Measurements from ENCODE around the gene ALDH3A1. TPM values are rescaled to one million over a fixed set of nuclear protein-coding genes. Genes with fewer than 3 reads are reported as not detected.
A peak's percentile ranks its signal among the peaks of the same experiment; 100 is the strongest.

ALDH3A1 gene
- total and polyA plus RNA-seq, 12 donors, result 0.09 to 4.0 (median 1.1) TPM; not detected in 1

DNA sequence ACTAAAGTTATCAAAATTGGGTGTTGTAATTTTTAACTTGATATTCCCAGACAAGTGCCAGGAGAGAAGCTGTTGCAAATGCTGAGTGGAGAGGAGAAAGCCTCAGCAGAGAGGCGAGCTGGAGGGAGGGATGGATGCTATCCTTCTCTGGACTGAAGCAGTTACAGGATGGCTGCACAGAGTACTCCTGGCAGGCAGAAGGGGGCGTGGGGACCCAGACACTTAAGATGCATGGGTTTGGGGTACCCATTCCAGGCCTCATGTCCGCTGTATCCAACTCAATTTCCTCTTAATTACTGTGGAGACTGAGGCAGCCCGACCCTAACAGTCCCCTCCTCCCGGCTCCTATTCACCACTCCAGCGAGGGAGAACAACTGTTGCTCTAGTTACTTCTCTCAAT is 25.4 kb upstream of the ALDH3A1 start:
- Histone ChIP-seq H3K4me1 (replicated peaks in 1 of 2) (no peaks in the 10 kb centered on the region), H3K36me3 (replicated peaks in 1 of 2) (peaks cover 0 to 23% of the 10 kb centered on the region in 2 donors), H3K4me3 (no peak overlapping the region), H3K9me3 (replicated peaks in 1 of 3) (no peaks in the 10 kb centered on the region), H3K27me3 (no peaks in the 10 kb centered on the region), H3K27ac (no peak overlapping the region)
- intact Hi-C loops (cut with DNase I), result no loop called here
- WGBS, 4 donors, result 90 to 95% (median 94%) methylated on average over 6 of the region's 6 CpGs
- no peak for DNase-seq
- TF ChIP-seq, protein P1, sequence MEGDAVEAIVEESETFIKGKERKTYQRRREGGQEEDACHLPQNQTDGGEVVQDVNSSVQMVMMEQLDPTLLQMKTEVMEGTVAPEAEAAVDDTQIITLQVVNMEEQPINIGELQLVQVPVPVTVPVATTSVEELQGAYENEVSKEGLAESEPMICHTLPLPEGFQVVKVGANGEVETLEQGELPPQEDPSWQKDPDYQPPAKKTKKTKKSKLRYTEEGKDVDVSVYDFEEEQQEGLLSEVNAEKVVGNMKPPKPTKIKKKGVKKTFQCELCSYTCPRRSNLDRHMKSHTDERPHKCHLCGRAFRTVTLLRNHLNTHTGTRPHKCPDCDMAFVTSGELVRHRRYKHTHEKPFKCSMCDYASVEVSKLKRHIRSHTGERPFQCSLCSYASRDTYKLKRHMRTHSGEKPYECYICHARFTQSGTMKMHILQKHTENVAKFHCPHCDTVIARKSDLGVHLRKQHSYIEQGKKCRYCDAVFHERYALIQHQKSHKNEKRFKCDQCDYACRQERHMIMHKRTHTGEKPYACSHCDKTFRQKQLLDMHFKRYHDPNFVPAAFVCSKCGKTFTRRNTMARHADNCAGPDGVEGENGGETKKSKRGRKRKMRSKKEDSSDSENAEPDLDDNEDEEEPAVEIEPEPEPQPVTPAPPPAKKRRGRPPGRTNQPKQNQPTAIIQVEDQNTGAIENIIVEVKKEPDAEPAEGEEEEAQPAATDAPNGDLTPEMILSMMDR (IDR thresholded peaks at IDR 0.05), result no peak
- no peak for TF ChIP-seq POLR2A (IDR thresholded peaks at IDR 0.05)

DNA sequence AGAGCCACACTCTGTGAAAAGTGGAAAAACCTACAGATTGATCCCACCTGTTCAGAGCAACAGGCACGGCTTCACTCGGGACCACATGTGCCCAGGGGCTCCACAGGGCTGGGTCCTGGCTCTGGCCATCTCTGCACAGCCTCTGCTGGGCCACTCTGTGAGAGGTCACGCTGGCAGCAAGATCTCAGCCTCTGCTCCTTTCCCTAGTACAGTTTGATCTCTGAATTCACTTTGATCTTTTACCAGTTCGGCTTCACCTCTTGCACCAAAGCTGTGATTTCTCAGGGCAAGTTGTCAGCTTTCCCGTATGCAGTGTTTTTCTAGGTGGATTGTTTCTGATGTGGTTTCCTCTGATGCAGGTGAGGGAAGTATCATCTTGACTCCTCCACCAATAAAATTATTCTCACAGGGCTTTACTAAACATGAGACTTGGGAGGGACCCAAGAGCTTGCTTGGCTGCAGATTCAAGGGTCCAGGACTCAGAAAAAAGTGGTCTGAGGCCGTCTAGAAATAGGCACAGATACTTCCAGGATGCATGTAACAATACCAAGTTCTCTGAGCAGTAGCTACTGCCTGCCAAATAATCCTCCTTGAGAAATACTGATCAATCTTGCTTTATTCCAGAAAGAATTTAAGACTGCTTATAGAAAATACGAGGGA is 24.0 kb upstream of the ALDH3A1 start:
- H3K27me3 ChIP-seq, result no peaks in the 10 kb centered on the region
- 66 to 75% (median 72%) methylated on average over 5 to 7 of the region's 7 CpGs for WGBS, 4 donors
- no peak overlapping the region for H3K27ac ChIP-seq
- H3K4me1 ChIP-seq (replicated peaks in 1 of 2), result no peaks in the 10 kb centered on the region
- TF ChIP-seq, protein P1 (IDR thresholded peaks at IDR 0.05), result no peak
- TF ChIP-seq POLR2A (IDR thresholded peaks at IDR 0.05), result no peak
- no peak for DNase-seq
- intact Hi-C loops (cut with DNase I), result no loop called here
- H3K9me3 ChIP-seq (replicated peaks in 1 of 3), result no peaks in the 10 kb centered on the region
- H3K4me3 ChIP-seq, result no peak overlapping the region
- peaks cover 0 to 17% of the 10 kb centered on the region in 2 donors for H3K36me3 ChIP-seq (replicated peaks in 1 of 2)

DNA sequence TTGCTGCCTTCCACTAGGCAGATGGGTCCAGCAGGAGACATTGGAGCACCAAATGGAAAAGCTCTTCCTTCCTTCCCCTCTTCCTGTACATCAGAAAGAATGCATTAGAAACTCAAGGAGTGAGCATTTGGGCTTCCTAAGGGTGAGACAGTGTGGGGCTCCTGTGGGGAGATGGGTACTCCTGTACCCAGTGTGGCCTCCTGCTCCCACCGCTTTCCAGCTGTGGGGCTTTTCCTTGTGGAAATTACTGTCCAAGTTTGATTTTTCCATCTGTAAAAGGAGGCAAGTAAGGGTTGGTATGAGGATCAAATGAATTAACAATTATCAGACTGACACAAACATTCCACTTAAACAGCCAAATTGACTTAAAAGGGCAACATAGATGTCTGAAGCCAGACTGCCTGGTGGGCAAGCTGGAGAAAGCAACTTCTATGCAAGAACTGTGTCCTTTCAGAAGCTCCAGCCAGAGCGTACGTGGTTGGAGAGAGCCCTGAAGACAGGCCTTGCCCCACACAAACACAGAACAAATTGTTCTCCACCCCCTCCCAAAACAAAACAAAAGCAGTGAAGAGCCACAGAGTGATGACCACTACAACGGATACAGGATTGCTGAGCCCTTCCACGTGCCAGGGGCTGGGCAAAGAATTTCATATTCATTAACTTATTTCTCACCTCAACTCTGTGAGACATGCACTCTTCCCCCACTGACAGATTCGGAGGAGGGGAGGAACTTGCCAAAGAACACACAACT is 23.1 kb upstream of the ALDH3A1 start:
- H3K27me3 ChIP-seq, result no peaks in the 10 kb centered on the region
- no peaks in the 10 kb centered on the region for H3K9me3 ChIP-seq (replicated peaks in 1 of 3)
- peaks cover 0 to 7% of the 10 kb centered on the region in 2 donors for H3K36me3 ChIP-seq (replicated peaks in 1 of 2)
- H3K4me1 ChIP-seq (replicated peaks in 1 of 2), result no peaks in the 10 kb centered on the region
- 82 to 95% (median 91%) methylated on average over 6 of the region's 6 CpGs for WGBS, 4 donors
- H3K27ac ChIP-seq, result peak overlapping the region in 1 of 5 donors; percentile 44
- H3K4me3 ChIP-seq, result no peak overlapping the region
- TF ChIP-seq, protein P1 (IDR thresholded peaks at IDR 0.05), result no peak
- TF ChIP-seq POLR2A (IDR thresholded peaks at IDR 0.05), result no peak
- peak in 1 of 7 donors; percentile 39 for DNase-seq
- intact Hi-C loops (cut with DNase I), result no loop called here

DNA sequence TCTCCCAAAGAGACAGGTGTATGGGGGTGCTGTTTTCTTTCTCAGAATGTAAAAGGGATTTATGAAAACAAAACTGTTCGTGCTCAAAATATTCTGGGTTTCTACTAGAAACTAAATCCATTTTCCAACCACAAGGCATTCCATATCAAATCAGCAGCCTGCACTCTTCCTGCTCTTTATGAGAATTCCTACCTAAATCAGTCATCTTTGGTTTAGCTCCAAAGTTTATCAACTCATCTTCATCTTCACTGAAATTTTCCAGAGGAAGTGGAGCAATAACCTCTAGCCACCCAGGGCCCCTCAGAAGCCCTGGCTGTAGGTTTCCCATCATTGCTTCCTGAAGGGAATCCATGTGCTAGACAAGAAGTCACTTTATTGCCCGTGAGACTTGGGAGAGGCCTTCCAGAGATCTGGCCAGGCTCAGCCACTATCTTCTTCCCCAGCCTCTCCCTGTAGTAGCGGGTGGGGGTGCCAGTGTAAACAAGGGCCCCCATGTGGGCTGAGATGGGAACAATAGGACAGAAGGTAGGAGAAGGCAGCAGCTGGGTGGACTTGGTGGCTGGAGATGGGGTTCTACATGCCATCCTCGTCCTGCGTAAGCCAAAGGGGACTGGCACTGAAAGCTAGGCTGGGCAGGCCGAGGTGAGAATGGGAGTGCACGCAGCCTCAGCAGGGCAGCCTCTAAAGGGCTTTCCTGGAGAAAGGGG is 22.0 kb upstream of the ALDH3A1 start:
- H3K4me1 ChIP-seq (replicated peaks in 1 of 2), result no peaks in the 10 kb centered on the region
- peak overlapping the region in 2 of 5 donors; percentile 44 to 50 for H3K27ac ChIP-seq
- WGBS, 4 donors, result 77 to 87% (median 86%) methylated on average over 6 to 7 of the region's 7 CpGs
- peak in 1 of 7 donors; percentile 47 for DNase-seq
- intact Hi-C loops (cut with DNase I), result loop anchor here (5.0 to 10.0 kb wide), 2 partner anchors 258 to 405 kb away; partner anchors contain the start of gene B9D1 (in 2 of the 2)
- no peak for TF ChIP-seq POLR2A (IDR thresholded peaks at IDR 0.05)
- TF ChIP-seq, protein P1 (IDR thresholded peaks at IDR 0.05), result no peak
- H3K9me3 ChIP-seq (replicated peaks in 1 of 3), result no peaks in the 10 kb centered on the region
- H3K4me3 ChIP-seq, result no peak overlapping the region
- no peaks in the 10 kb centered on the region for H3K27me3 ChIP-seq
- H3K36me3 ChIP-seq (replicated peaks in 1 of 2), result no peaks in the 10 kb centered on the region
